H1 (cell line): ENCODE results near the gene PRKN. TPM values are rescaled to one million over a fixed set of nuclear protein-coding genes. Genes with fewer than 3 reads are reported as not detected.

Experiments used
- CTCF ChIA-PET: fragments of 300-600 bp; sonication (Branson Sonifier 250); formaldehyde crosslinking; loops from one replicate; lab custom pipeline; 2021; ENCODE audit not compliant: partially characterized antibody; lab: Charles Lee
- POLR2A ChIA-PET: fragments of 300-600 bp; sonication (Branson Sonifier 250); formaldehyde crosslinking; loops from one replicate; lab custom pipeline; 2021; ENCODE audit warnings: inconsistent platforms; ENCODE audit not compliant: partially characterized antibody; lab: Charles Lee
- DNase-seq, 2 experiments: peaks; one replicate each; pipeline versions ENCODE4 v3.0.0 to v3.0.0-alpha.2; 2010 to 2022; ENCODE audit warnings: low spot score in 2 of 2, low read depth in 1 of 2, mixed read lengths in 1 of 2
- FAIRE-seq: peaks from 2 replicates; lab custom pipeline; 2011; peaks lifted over from hg19 to GRCh38; lab: Jason Lieb, UNC
- H2AFZ ChIP-seq: 2 replicates; pipeline ENCODE4 v1.8.1; 2012; ENCODE audit warnings: low read length, inconsistent platforms
- H2AK5ac ChIP-seq: 2 replicates; pipeline ENCODE4 v1.6.1; 2013; ENCODE audit warnings: low read depth, low read length
- H2BK120ac ChIP-seq: replicated peaks from 2 replicates; pipeline ENCODE3; 2013; ENCODE audit warnings: low read depth, low read length, inconsistent platforms
- H2BK12ac ChIP-seq: 2 replicates; pipeline ENCODE4 v1.6.1; 2013; ENCODE audit warnings: low read depth, low read length
- H2BK15ac ChIP-seq: 2 replicates; pipeline ENCODE4 v1.6.1; 2013; ENCODE audit warnings: low read length
- H2BK20ac ChIP-seq: 2 replicates; pipeline ENCODE4 v1.6.1; 2013; ENCODE audit warnings: low read length
- H2BK5ac ChIP-seq: 2 replicates; pipeline ENCODE4 v1.6.1; 2013; ENCODE audit warnings: low read depth, low read length
- H3K14ac ChIP-seq: 2 replicates; pipeline ENCODE4 v1.6.1; 2013; ENCODE audit warnings: inconsistent platforms; ENCODE audit not compliant: insufficient read length
- H3K18ac ChIP-seq: 2 replicates; pipeline ENCODE4 v1.6.1; 2013; ENCODE audit warnings: low read length; ENCODE audit errors: extremely low read depth
- H3K23ac ChIP-seq: 2 replicates; pipeline ENCODE4 v1.6.1; 2013; ENCODE audit warnings: inconsistent platforms; ENCODE audit not compliant: insufficient read length
- H3K23me2 ChIP-seq: 2 replicates; pipeline ENCODE4 v1.6.1; 2013; ENCODE audit warnings: low read depth, low read length
- H3K27ac ChIP-seq: 2 replicates; pipeline ENCODE4 v1.6.1; 2011; ENCODE audit warnings: low read depth, low read length, inconsistent platforms
- H3K27me3 ChIP-seq, 4 experiments: replicated peaks in 1 of 4; 1 replicate in 1 of 4; 2 replicates in 3 of 4; pipeline versions ENCODE4 v1.6.1 to v1.8.1; 2011 to 2013; ENCODE audit warnings: low read length in 3 of 4, mild to moderate bottlenecking in 3 of 4, inconsistent platforms in 2 of 4, mixed read lengths in 2 of 4, moderate library complexity in 1 of 4; ENCODE audit not compliant: control insufficient read depth in 3 of 4, insufficient read depth in 3 of 4; ENCODE audit errors: extremely low read depth in 1 of 4
- H3K36me3 ChIP-seq, 4 experiments: 2 replicates each; pipeline versions ENCODE4 v1.6.1 to v1.8.1; 2011 to 2013; ENCODE audit warnings: mild to moderate bottlenecking in 4 of 4, low read length in 3 of 4, moderate library complexity in 2 of 4, control low read depth in 1 of 4, inconsistent platforms in 1 of 4; ENCODE audit not compliant: insufficient read depth in 4 of 4, control insufficient read depth in 2 of 4
- H3K4ac ChIP-seq: replicated peaks from 2 replicates; pipeline ENCODE3; 2013; ENCODE audit warnings: low read length, low read depth, mixed read lengths, inconsistent platforms; ENCODE audit not compliant: insufficient read length
- H3K4me1 ChIP-seq, 4 experiments: replicated peaks in 1 of 4; 1 replicate in 1 of 4; 2 replicates in 3 of 4; pipeline versions ENCODE4 v1.6.1 to v1.8.1; 2011 to 2013; ENCODE audit warnings: low read length in 3 of 4, inconsistent platforms in 2 of 4, mixed read lengths in 1 of 4; ENCODE audit not compliant: insufficient read depth in 4 of 4, control insufficient read depth in 3 of 4
- H3K4me2 ChIP-seq, 2 experiments: 2 replicates each; pipeline versions ENCODE4 v1.6.1 to v1.8.1; 2011 to 2013; ENCODE audit warnings: low read depth in 2 of 2, low read length in 2 of 2, control low read depth in 1 of 2, inconsistent platforms in 1 of 2, mild to moderate bottlenecking in 1 of 2; ENCODE audit not compliant: insufficient read depth in 1 of 2
- H3K4me3 ChIP-seq, 4 experiments: fragments of 200-600, 300-600 bp in 1 of 4; sonication (generic), shearing (Covaris generic), sonication (Bioruptor Twin) in 1 of 4; 2 replicates each; pipeline versions ENCODE4 v1.5.1 to v1.8.1; 2011 to 2016; ENCODE audit warnings: low read length in 4 of 4, low read depth in 3 of 4, control low read depth in 2 of 4, inconsistent platforms in 2 of 4, mild to moderate bottlenecking in 2 of 4, mixed read lengths in 1 of 4, moderate library complexity in 1 of 4; ENCODE audit not compliant: insufficient read depth in 2 of 4; ENCODE audit errors: extremely low read depth in 1 of 4
- H3K56ac ChIP-seq: replicated peaks from 2 replicates; pipeline ENCODE3; 2013; ENCODE audit warnings: low read depth, mild to moderate bottlenecking, mixed read lengths, low read length, inconsistent platforms; ENCODE audit not compliant: insufficient read length
- H3K79me1 ChIP-seq: 2 replicates; pipeline ENCODE4 v1.6.1; 2013; ENCODE audit warnings: low read depth, low read length, control low read depth
- H3K79me2 ChIP-seq, 2 experiments: 2 replicates each; pipeline versions ENCODE4 v1.6.1 to v1.8.1; 2012 to 2013; ENCODE audit warnings: low read length in 2 of 2, mild to moderate bottlenecking in 2 of 2, inconsistent platforms in 1 of 2; ENCODE audit not compliant: insufficient read depth in 2 of 2, control insufficient read depth in 1 of 2
- H3K9ac ChIP-seq, 4 experiments: replicated peaks in 1 of 4; 1 replicate in 1 of 4; 2 replicates in 3 of 4; pipeline versions ENCODE4 v1.6.1 to v1.8.1; 2011 to 2013; ENCODE audit warnings: low read depth in 3 of 4, low read length in 3 of 4, control low read depth in 2 of 4, mild to moderate bottlenecking in 2 of 4, moderate library complexity in 2 of 4, inconsistent platforms in 1 of 4; ENCODE audit errors: extremely low read depth in 1 of 4
- H3K9me3 ChIP-seq, 2 experiments: 2 replicates each; pipeline versions ENCODE4 v1.6.1 to v1.8.1; 2012 to 2013; ENCODE audit warnings: mild to moderate bottlenecking in 2 of 2, moderate library complexity in 2 of 2, control low read depth in 1 of 2, inconsistent platforms in 1 of 2, low read depth in 1 of 2, low read length in 1 of 2, mixed read lengths in 1 of 2; ENCODE audit not compliant: insufficient read depth in 2 of 2
- H4K20me1 ChIP-seq, 2 experiments: replicated peaks in 1 of 2; 2 replicates each; pipeline versions ENCODE3 to v1.8.1; 2011 to 2013; ENCODE audit warnings: inconsistent platforms in 2 of 2, low read length in 2 of 2, mild to moderate bottlenecking in 1 of 2; ENCODE audit not compliant: insufficient read depth in 2 of 2, control insufficient read depth in 1 of 2
- H4K5ac ChIP-seq: 2 replicates; pipeline ENCODE4 v1.6.1; 2013; ENCODE audit warnings: low read length, low read depth, mixed read lengths, inconsistent platforms; ENCODE audit not compliant: insufficient read length
- H4K8ac ChIP-seq: 2 replicates; pipeline ENCODE4 v1.8.0; 2013; ENCODE audit warnings: mild to moderate bottlenecking, moderate library complexity, low read length, inconsistent platforms; ENCODE audit not compliant: insufficient read depth; ENCODE audit errors: extremely low read depth
- H4K91ac ChIP-seq: replicated peaks from 2 replicates; pipeline ENCODE3; 2013; ENCODE audit warnings: low read length, mixed read lengths, inconsistent platforms; ENCODE audit not compliant: insufficient read length
- ATF2 ChIP-seq: IDR thresholded peaks from 2 replicates; pipeline ENCODE4 v1.6.1; 2012; ENCODE audit warnings: low read length, inconsistent platforms
- BCL11A ChIP-seq, 2 experiments: IDR thresholded peaks; one replicate each; pipeline ENCODE4 v1.6.1; 2011; ENCODE audit warnings: low read depth in 2 of 2, low read length in 2 of 2, mild to moderate bottlenecking in 2 of 2
- EP300 ChIP-seq, 2 experiments: IDR thresholded peaks; 1 replicate in 1 of 2; 2 replicates in 1 of 2; pipeline ENCODE4 v1.6.1; 2011 to 2012; ENCODE audit warnings: low read depth in 2 of 2, low read length in 2 of 2, mild to moderate bottlenecking in 2 of 2, borderline replicate concordance in 1 of 2, inconsistent platforms in 1 of 2, moderate library complexity in 1 of 2
- GABPA ChIP-seq: IDR thresholded peaks from 2 replicates; pipeline ENCODE4 v1.6.1; 2011; ENCODE audit warnings: mild to moderate bottlenecking, low read length, moderate library complexity, borderline replicate concordance; ENCODE audit not compliant: insufficient read depth
- JUN ChIP-seq: IDR thresholded peaks from 2 replicates; pipeline ENCODE4 v1.6.1; 2011; ENCODE audit warnings: low read depth, mild to moderate bottlenecking, improper control_type of control experiment, low read length
- MAFK ChIP-seq: IDR thresholded peaks from 2 replicates; pipeline ENCODE4 v1.6.1; 2012; ENCODE audit warnings: low read depth, mild to moderate bottlenecking, improper control_type of control experiment, low read length
- NANOG ChIP-seq: IDR thresholded peaks from 2 replicates; pipeline ENCODE4 v1.6.1; 2011; ENCODE audit warnings: low read length, low read depth, mild to moderate bottlenecking, inconsistent platforms; ENCODE audit not compliant: insufficient read depth, poor library complexity, severe bottlenecking
- RAD21 ChIP-seq, 2 experiments: IDR thresholded peaks in 1 of 2; conservative IDR thresholded peaks in 1 of 2; 2 replicates each; pipeline ENCODE4 v1.6.1; 2011; ENCODE audit warnings: low read depth in 2 of 2, low read length in 2 of 2, improper control_type of control experiment in 1 of 2, inconsistent platforms in 1 of 2, mild to moderate bottlenecking in 1 of 2, moderate library complexity in 1 of 2
- TEAD4 ChIP-seq: IDR thresholded peaks from 2 replicates; pipeline ENCODE4 v1.6.1; 2012; ENCODE audit warnings: low read depth, low read length, inconsistent platforms, mixed read lengths
- WGBS, 2 experiments: shearing (Covaris generic) in 1 of 2; methylation state at CpG; one replicate each; pipeline versions ENCODE4 v1.1.6 to v1.1.7; 2013 to 2015; ENCODE audit warnings: low lambda C conversion rate in 2 of 2, mixed read lengths in 2 of 2, inconsistent platforms in 1 of 2, low coverage in 1 of 2, missing lambda C conversion rate in 1 of 2; ENCODE audit not compliant: insufficient replicate concordance in 2 of 2, insufficient coverage in 1 of 2, insufficient read length in 1 of 2; ENCODE audit errors: extremely low coverage in 1 of 2, missing lambda C conversion rate in 1 of 2; 5-methylcytosine and 5-hydroxymethylcytosine counted together
- polyA plus RNA-seq, 7 experiments: library from polyadenylated mRNA; depleted of rRNA in 3 of 7; stranded (reverse) in 5 of 7; unstranded in 2 of 7; fragments of >200 nt in 5 of 7; fragments of 200-250 nt in 2 of 7; gene quantifications; 1 replicate in 5 of 7; 2 replicates in 1 of 7; 4 replicates in 1 of 7; pipeline versions ENCODE4 v1.2.1 to v1.2.3, GENCODE V29; 2011 to 2013; ENCODE audit warnings: missing spikeins in 2 of 7, mixed read lengths in 2 of 7
- total RNA-seq: library from RNA; stranded (reverse); fragmentation: NEBNext Ultra II Directional; extraction: Animal tissue kit (Norgen Biotek cat#: 25700); gene quantifications from 2 replicates; pipeline ENCODE4 v1.2.1, GENCODE V29; 2021

Gene PRKN
- total and polyA plus RNA-seq, 2 of the 8 experiments (the other 6 are each of a cell fraction or from before 2014, with no cell fraction given): 0.13 to 0.29 TPM

GRCh38 chr6:161540532-161540931, 1187.0 kb downstream of the PRKN start:
- H3K27me3 ChIP-seq: no peaks in the 10 kb centered on the region
- H2AFZ ChIP-seq: no peak overlapping the region
- DNase-seq: no peak
- H2BK120ac ChIP-seq: no peak overlapping the region
- no peaks in the 10 kb centered on the region for H3K79me2 ChIP-seq
- no peak overlapping the region for H3K4ac ChIP-seq
- no peaks in the 10 kb centered on the region for H3K79me1 ChIP-seq
- FAIRE-seq: no peak
- no peaks in the 10 kb centered on the region for H3K4me1 ChIP-seq
- H2BK20ac ChIP-seq: no peak overlapping the region
- no peak overlapping the region for H2BK15ac ChIP-seq
- H3K56ac ChIP-seq: no peak overlapping the region
- no peak overlapping the region for H3K27ac ChIP-seq
- no peaks in the 10 kb centered on the region for H3K36me3 ChIP-seq
- WGBS, 2 experiments: 80% methylated on average over 1 of the region's 1 CpG; no CpG with 5 or more reads in 1 of the 2 experiments
- H3K23ac ChIP-seq: no peak overlapping the region
- no peak overlapping the region for H4K5ac ChIP-seq
- no peak overlapping the region for H2AK5ac ChIP-seq
- no peak overlapping the region for H4K8ac ChIP-seq
- H3K9ac ChIP-seq: no peak overlapping the region
- no peak overlapping the region for H3K4me2 ChIP-seq
- no peak overlapping the region for H3K14ac ChIP-seq
- no peaks in the 10 kb centered on the region for H4K20me1 ChIP-seq
- H4K91ac ChIP-seq: no peak overlapping the region
- POLR2A ChIA-PET: no interaction called here
- TF ChIP-seq TEAD4: no peak
- TF ChIP-seq ATF2: no peak
- TF ChIP-seq NANOG: no peak
- no peak for TF ChIP-seq EP300 (IDR thresholded peaks at IDR 0.05; ENCODE audit: borderline replicate concordance in 1 of 2, low read depth in 2 of 2, low read length in 2 of 2)
- TF ChIP-seq MAFK: 0 out of 2 replicates have a peak, but pooled peaks have one; percentile 22
- no peak for TF ChIP-seq GABPA
- no peak for TF ChIP-seq JUN
- TF ChIP-seq BCL11A (IDR thresholded peaks at IDR 0.05; ENCODE audit: low read depth in 2 of 2, low read length in 2 of 2): no peak
- no peak for TF ChIP-seq RAD21 (IDR thresholded peaks at IDR 0.05 in 1 of 2, conservative IDR thresholded peaks at IDR 0.05 in 1 of 2; ENCODE audit: low read depth in 2 of 2, low read length in 2 of 2)
- H2BK5ac ChIP-seq: no peak overlapping the region
- no peaks in the 10 kb centered on the region for H3K9me3 ChIP-seq
- no peak overlapping the region for H3K4me3 ChIP-seq
- no peaks in the 10 kb centered on the region for H3K23me2 ChIP-seq
- H2BK12ac ChIP-seq: no peak overlapping the region
- H3K18ac ChIP-seq: no peak overlapping the region
- CTCF ChIA-PET: no interaction called here
